GM12892 (cell line): ENCODE data around the gene IRF3.

Experiments used
- POLR2A ChIP-seq: IDR thresholded peaks from 2 replicates; pipeline ENCODE4 v1.6.1; 2011; ENCODE audit warnings: low read depth, low read length, control low read depth
- POLR2AphosphoS5 ChIP-seq: IDR thresholded peaks from 2 replicates; pipeline ENCODE4 v1.6.1; 2011; ENCODE audit warnings: low read depth, low read length, control low read depth
- TAF1 ChIP-seq: IDR thresholded peaks from 2 replicates; pipeline ENCODE4 v1.6.1; 2011; ENCODE audit warnings: low read depth, mild to moderate bottlenecking, control low read depth, low read length, borderline replicate concordance

GRCh38 chr19:49669516-49669915 is 3.9 kb upstream of the IRF3 start:
- TF ChIP-seq POLR2AphosphoS5, result no peak
- TF ChIP-seq POLR2A, result no peak
- no peak for TF ChIP-seq TAF1
